H9 (cell line): ENCODE results near the gene IL21R. TPM values are rescaled to one million over a fixed set of nuclear protein-coding genes. Genes with fewer than 3 reads are reported as not detected.

Source experiments
- DNase-seq: peaks from one replicate; pipeline ENCODE4 v3.0.0-alpha.2; 2017
- H2AFZ ChIP-seq: one replicate; pipeline ENCODE4 v1.6.1; 2013; ENCODE audit warnings: mild to moderate bottlenecking, low read length, control low read depth, moderate library complexity
- H2AK5ac ChIP-seq: 2 replicates; pipeline ENCODE4 v1.6.1; 2013; ENCODE audit warnings: low read length, control low read depth, mixed read lengths; ENCODE audit not compliant: insufficient read length
- H2BK120ac ChIP-seq: one replicate; pipeline ENCODE4 v1.6.1; 2013; ENCODE audit warnings: low read depth, mild to moderate bottlenecking, low read length, control low read depth, inconsistent platforms; ENCODE audit not compliant: poor library complexity, severe bottlenecking
- H2BK12ac ChIP-seq: 2 replicates; pipeline ENCODE4 v1.6.1; 2013; ENCODE audit warnings: low read length, control low read depth, mixed read lengths, low read depth; ENCODE audit not compliant: insufficient read length
- H2BK15ac ChIP-seq: 2 replicates; pipeline ENCODE4 v1.6.1; 2013; ENCODE audit warnings: low read depth, low read length, control low read depth
- H2BK20ac ChIP-seq: one replicate; pipeline ENCODE4 v1.6.1; 2013; ENCODE audit warnings: low read depth, mild to moderate bottlenecking, low read length, control low read depth, inconsistent platforms; ENCODE audit not compliant: poor library complexity, severe bottlenecking
- H2BK5ac ChIP-seq: 2 replicates; pipeline ENCODE4 v1.6.1; 2013; ENCODE audit warnings: low read length, control low read depth, mixed read lengths; ENCODE audit not compliant: insufficient read length
- H3K14ac ChIP-seq: 2 replicates; pipeline ENCODE4 v1.6.1; 2013; ENCODE audit warnings: low read length, control low read depth; ENCODE audit not compliant: insufficient read depth
- H3K18ac ChIP-seq: 2 replicates; pipeline ENCODE4 v1.6.1; 2013; ENCODE audit warnings: low read depth, mild to moderate bottlenecking, mixed read lengths, low read length, control low read depth; ENCODE audit not compliant: insufficient read length
- H3K23ac ChIP-seq: 2 replicates; pipeline ENCODE4 v1.6.1; 2013; ENCODE audit warnings: low read length, control low read depth, mixed read lengths, low read depth; ENCODE audit not compliant: insufficient read length
- H3K23me2 ChIP-seq: 2 replicates; pipeline ENCODE4 v1.6.1; 2013; ENCODE audit warnings: low read depth, mild to moderate bottlenecking, mixed read lengths, low read length, control low read depth; ENCODE audit not compliant: insufficient read length, poor library complexity, severe bottlenecking
- H3K27ac ChIP-seq: 2 replicates; pipeline ENCODE4 v1.5.1; 2013; ENCODE audit warnings: low read length, control low read depth, mixed read lengths, low read depth; ENCODE audit not compliant: insufficient read length
- H3K27me3 ChIP-seq: 2 replicates; pipeline ENCODE4 v1.6.1; 2013; ENCODE audit warnings: low read length, control low read depth, inconsistent platforms; ENCODE audit not compliant: insufficient read depth
- H3K4ac ChIP-seq: 2 replicates; pipeline ENCODE4 v1.6.1; 2013; ENCODE audit warnings: low read depth, mild to moderate bottlenecking, control low read depth, inconsistent platforms, low read length, moderate library complexity
- H3K4me1 ChIP-seq: 2 replicates; pipeline ENCODE4 v1.6.1; 2013; ENCODE audit warnings: low read length, control low read depth, inconsistent platforms; ENCODE audit not compliant: insufficient read depth
- H3K4me2 ChIP-seq: 2 replicates; pipeline ENCODE4 v1.6.1; 2013; ENCODE audit warnings: low read length, control low read depth, mixed read lengths; ENCODE audit not compliant: insufficient read length, insufficient read depth
- H3K56ac ChIP-seq: 2 replicates; pipeline ENCODE4 v1.6.1; 2013; ENCODE audit warnings: low read depth, mild to moderate bottlenecking, mixed read lengths, low read length, control low read depth; ENCODE audit not compliant: insufficient read length
- H3K79me1 ChIP-seq: 2 replicates; pipeline ENCODE4 v1.6.1; 2013; ENCODE audit warnings: low read depth, mild to moderate bottlenecking, moderate library complexity, low read length, control low read depth, inconsistent platforms; ENCODE audit not compliant: insufficient read depth, poor library complexity, severe bottlenecking
- H3K79me2 ChIP-seq: 2 replicates; pipeline ENCODE4 v1.6.1; 2013; ENCODE audit warnings: low read length, control low read depth, inconsistent platforms; ENCODE audit not compliant: insufficient read depth
- H3K9ac ChIP-seq: 2 replicates; pipeline ENCODE4 v1.6.1; 2013; ENCODE audit warnings: low read length, control low read depth, mixed read lengths; ENCODE audit not compliant: insufficient read length; ENCODE audit errors: extremely low read depth
- H3K9me3 ChIP-seq: one replicate; pipeline ENCODE4 v1.6.1; 2013; ENCODE audit warnings: low read depth, low read length, inconsistent platforms; ENCODE audit not compliant: control insufficient read depth
- H3T11ph ChIP-seq: one replicate; pipeline ENCODE4 v1.6.1; 2013; ENCODE audit warnings: mild to moderate bottlenecking, low read length, control low read depth, inconsistent platforms
- H4K20me1 ChIP-seq: one replicate; pipeline ENCODE4 v1.6.1; 2013; ENCODE audit not compliant: control insufficient read depth, insufficient read length, insufficient read depth
- H4K5ac ChIP-seq: 2 replicates; pipeline ENCODE4 v1.6.1; 2013; ENCODE audit warnings: low read depth, mild to moderate bottlenecking, mixed read lengths, low read length, control low read depth; ENCODE audit not compliant: insufficient read length
- H4K8ac ChIP-seq: replicated peaks from 2 replicates; pipeline ENCODE4 v1.6.1; 2013; ENCODE audit warnings: low read length, control low read depth, mixed read lengths, low read depth; ENCODE audit not compliant: insufficient read length
- H4K91ac ChIP-seq: 2 replicates; pipeline ENCODE4 v1.6.1; 2013; ENCODE audit warnings: low read depth, mild to moderate bottlenecking, moderate library complexity, mixed read lengths, low read length, control low read depth; ENCODE audit not compliant: insufficient read length
- H3K27ac Mint-ChIP-seq, 3 experiments: 2 replicates in 2 of 3; 3 replicates in 1 of 3; pipeline ENCODE4 v1.8.0; 2020 to 2021; ENCODE audit warnings: mixed read lengths in 3 of 3, mild to moderate bottlenecking in 1 of 3, moderate library complexity in 1 of 3
- H3K27me3 Mint-ChIP-seq: 2 replicates; pipeline ENCODE4 v1.8.0; 2021; ENCODE audit warnings: low read depth, mild to moderate bottlenecking, moderate library complexity, mixed read lengths
- H3K36me3 Mint-ChIP-seq, 3 experiments: 2 replicates in 2 of 3; 3 replicates in 1 of 3; pipeline ENCODE4 v1.8.0; 2020 to 2021; ENCODE audit warnings: low read depth in 3 of 3, mixed read lengths in 3 of 3; ENCODE audit not compliant: insufficient read depth in 1 of 3
- H3K4me1 Mint-ChIP-seq, 2 experiments: 2 replicates each; pipeline ENCODE4 v1.8.0; 2020; ENCODE audit warnings: mixed read lengths in 2 of 2
- H3K4me3 Mint-ChIP-seq, 2 experiments: 2 replicates in 1 of 2; 3 replicates in 1 of 2; pipeline ENCODE4 v1.8.0; 2020 to 2021; ENCODE audit warnings: mild to moderate bottlenecking in 2 of 2, mixed read lengths in 2 of 2, moderate library complexity in 1 of 2
- H3K9me3 Mint-ChIP-seq, 2 experiments: 2 replicates in 1 of 2; 3 replicates in 1 of 2; pipeline ENCODE4 v1.8.0; 2020; ENCODE audit warnings: mild to moderate bottlenecking in 2 of 2, mixed read lengths in 2 of 2, moderate library complexity in 1 of 2
- CTCF ChIP-seq: fragments of 200-600 bp; sonication (generic); conservative IDR thresholded peaks from 3 replicates; pipeline ENCODE4 v1.8.0; 2021; ENCODE audit warnings: antibody characterized with exemption, mild to moderate bottlenecking
- WGBS: extraction: QIAGEN DNeasy Blood & Tissue Kit; methylation state at CpG from one replicate; pipeline ENCODE4 v1.1.7; 2013; ENCODE audit warnings: missing lambda C conversion rate, low lambda C conversion rate, mixed read lengths; ENCODE audit not compliant: insufficient read length; ENCODE audit errors: extremely low coverage; 5-methylcytosine and 5-hydroxymethylcytosine counted together
- total RNA-seq: library from RNA; stranded (reverse); gene quantifications from 2 replicates; pipeline ENCODE4 v1.2.1, GENCODE V29; 2021

Gene IL21R
- total RNA-seq, 1 experiment from 2014 or later = 0.07 TPM

GRCh38 chr16:27426423-27427408, 24.7 kb downstream of the IL21R start:
- Histone ChIP-seq H3K4ac (no peak overlapping the region), H3K9ac (no peak overlapping the region), H2BK20ac (no peak overlapping the region), H2BK15ac (no peak overlapping the region), H2AFZ (no peak overlapping the region), H3K4me1 (no peaks in the 10 kb centered on the region), H2BK120ac (no peak overlapping the region), H4K91ac (no peak overlapping the region), H2BK12ac (no peak overlapping the region), H3T11ph (no peak overlapping the region), H3K23me2 (no peaks in the 10 kb centered on the region), H3K23ac (no peak overlapping the region), H3K4me2 (no peak overlapping the region), H4K8ac (no peak overlapping the region), H3K27me3 (no peaks in the 10 kb centered on the region), H2AK5ac (no peak overlapping the region), H3K18ac (no peak overlapping the region), H3K79me2 (no peaks in the 10 kb centered on the region), H3K27ac (no peak overlapping the region), H4K20me1 (no peaks in the 10 kb centered on the region), H3K79me1 (no peaks in the 10 kb centered on the region), H3K56ac (no peak overlapping the region), H2BK5ac (no peak overlapping the region), H3K14ac (no peak overlapping the region), H4K5ac (no peak overlapping the region), H3K9me3 (no peaks in the 10 kb centered on the region)
- no CpG with 5 or more reads among the region's 7 CpGs for WGBS
- H3K27ac Mint-ChIP-seq = no peak overlapping the region; a peak in 1 of 7 replicates
- peaks cover 2 to 9% (median 8%) of the 10 kb centered on the region in 3 experiments; a peak in 5 of 7 replicates for H3K36me3 Mint-ChIP-seq
- TF ChIP-seq CTCF = no peak
- H3K4me3 Mint-ChIP-seq = no peak overlapping the region
- DNase-seq = peak; percentile 55
- H3K9me3 Mint-ChIP-seq = peaks cover 11 to 17% of the 10 kb centered on the region in 2 experiments
- H3K4me1 Mint-ChIP-seq = peaks cover 0 to 3% of the 10 kb centered on the region in 2 experiments; a peak in 1 of 4 replicates
- no peaks in the 10 kb centered on the region for H3K27me3 Mint-ChIP-seq
